Smooth muscle cell of the umbilical artery (primary cell): Measurements from ENCODE around the gene TLR5. TPM values are rescaled to one million over a fixed set of nuclear protein-coding genes. Genes with fewer than 3 reads are reported as not detected.

ENCODE experiments used
- total RNA-seq: library from RNA; depleted of rRNA; stranded (reverse); fragments of >200 nt; gene quantifications from 2 replicates; pipeline ENCODE4 v1.2.3, GENCODE V29; 2014

TLR5 gene
- 0.14 TPM in 1 of 2 replicates, not detected in the other for total RNA-seq

DNA sequence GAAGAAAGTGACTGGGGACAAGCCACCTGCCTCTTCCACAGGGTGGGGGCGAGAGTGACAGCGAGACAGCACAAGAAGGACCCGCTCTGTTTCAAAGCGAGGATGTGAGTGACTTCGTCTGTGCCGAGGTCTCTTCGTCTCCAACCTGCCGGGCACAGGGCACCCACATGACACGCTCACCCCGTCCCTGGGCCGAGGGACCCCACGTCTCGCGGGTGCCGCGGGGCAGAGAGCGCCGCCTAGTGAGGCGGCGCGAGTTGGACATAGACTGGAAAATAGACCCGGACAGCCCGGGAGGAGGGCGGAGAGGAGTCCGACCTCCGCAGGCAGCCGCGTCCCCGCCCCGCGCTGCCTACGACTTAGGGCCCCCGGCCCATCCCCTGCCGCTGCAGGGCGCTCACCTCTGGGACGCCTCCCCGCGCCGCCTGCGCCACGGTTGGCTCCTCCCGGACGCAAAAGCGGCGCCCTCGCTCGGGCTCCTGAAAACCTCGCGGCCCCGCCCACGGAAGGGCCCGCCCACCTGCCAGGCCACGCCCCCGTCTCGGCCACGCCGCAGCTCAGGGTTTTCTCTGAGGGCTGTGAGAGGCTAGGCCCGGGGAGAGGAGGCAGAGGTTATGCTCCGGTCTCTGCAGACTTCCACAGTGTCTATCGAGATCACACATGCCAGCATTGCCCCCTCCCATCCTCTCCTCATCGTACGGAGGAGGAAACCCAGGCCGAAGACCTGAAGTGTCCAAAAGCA is at the start of gene TLR5:
TSS of gene TLR5 (minus strand) at position 454 of the 742 bp plus-strand sequence. CDS start 30,217 bp downstream, outside the sequence.

Other genes with a start within 250 kb of the TLR5 start
- gene SUSD4, start 220.9 kb upstream of the TLR5 start, total RNA-seq, result under 0.01 and 0.09 TPM in 2 replicates